Lung (tissue), 12 donors: ENCODE data around the gene OR2A12. TPM values are rescaled to one million over a fixed set of nuclear protein-coding genes. Genes with fewer than 3 reads are reported as not detected.
"Not testable (repeated sequence)": the region's sequence is repeated elsewhere in the genome, so short reads cannot be mapped to it uniquely, and the experiment has no call there.

ENCODE experiments used
- ATAC-seq: fragments of 200-7000 bp; cut with Tn5 transposase; one replicate; pipeline ENCODE4 v1.9.1; 2020; ENCODE audit warnings: moderate number of reproducible peaks; ENCODE audit not compliant: insufficient read depth, low FRiP score
- DNase-seq, 3 donors: peaks; one replicate each; pipeline ENCODE4 v3.0.0-alpha.2; 2013 to 2017
- H3K27ac ChIP-seq, 2 donors: one replicate each; pipeline ENCODE4 v1.5.1; 2013; ENCODE audit warnings: mild to moderate bottlenecking in 2 of 2, moderate library complexity in 2 of 2, control low read depth in 1 of 2, inconsistent platforms in 1 of 2, low read depth in 1 of 2, low read length in 1 of 2
- H3K27me3 ChIP-seq, 3 donors: one replicate each; pipeline ENCODE4 v1.5.1; 2013; ENCODE audit warnings: low read length in 2 of 3; ENCODE audit not compliant: control insufficient read depth in 3 of 3, insufficient read depth in 3 of 3
- H3K36me3 ChIP-seq, 4 donors: one replicate each; pipeline ENCODE4 v1.5.1; 2013; ENCODE audit warnings: low read length in 4 of 4, mild to moderate bottlenecking in 1 of 4, moderate library complexity in 1 of 4; ENCODE audit not compliant: control insufficient read depth in 4 of 4, insufficient read depth in 4 of 4
- H3K4me1 ChIP-seq, 5 donors: one replicate each; pipeline ENCODE4 v1.5.1; 2013; ENCODE audit warnings: low read length in 5 of 5, mild to moderate bottlenecking in 2 of 5, moderate library complexity in 1 of 5; ENCODE audit not compliant: control insufficient read depth in 5 of 5, insufficient read depth in 5 of 5
- H3K4me3 ChIP-seq: one replicate; pipeline ENCODE4 v1.5.1; 2013; ENCODE audit warnings: mild to moderate bottlenecking, control low read depth, moderate library complexity
- H3K9ac ChIP-seq, 2 donors: one replicate each; pipeline ENCODE4 v1.5.1; 2013; ENCODE audit warnings: low read length in 2 of 2, control low read depth in 1 of 2; ENCODE audit not compliant: insufficient read depth in 1 of 2
- H3K9me3 ChIP-seq, 4 donors: one replicate each; pipeline ENCODE4 v1.5.1; 2013; ENCODE audit warnings: low read length in 3 of 4, mild to moderate bottlenecking in 1 of 4, moderate library complexity in 1 of 4; ENCODE audit not compliant: control insufficient read depth in 4 of 4, insufficient read depth in 3 of 4
- WGBS, 2 donors: extraction: QIAGEN DNeasy Blood & Tissue Kit; methylation state at CpG; one replicate each; pipeline ENCODE4 v1.1.7; 2013; 5-methylcytosine and 5-hydroxymethylcytosine counted together
- polyA plus RNA-seq, 2 donors: library from polyadenylated mRNA; stranded (reverse); fragments of 200-250 nt; gene quantifications; one replicate each; pipeline ENCODE4 v1.2.1, GENCODE V29; 2013
- total RNA-seq, 2 donors: library from RNA; depleted of rRNA in 1 of 2; stranded (reverse); fragments of >200 nt in 1 of 2; gene quantifications; one replicate each; pipeline ENCODE4 v1.2.1, GENCODE V29; 2014 to 2021
- TF ChIP-seq, protein P1 (sequence below): IDR thresholded peaks from 2 replicates; pipeline ENCODE4 v1.5.1; 2012; ENCODE audit warnings: mild to moderate bottlenecking; ENCODE audit errors: control extremely low read depth, extremely low read depth
- donor health status: control.
- donor health status: control.
- donor health status: Bipolar disorder and iron deficiency.
- donor health status: healthy.
- donor health status: DM: yes; HTN: yes; CAD: no.

Gene OR2A12
- total and polyA plus RNA-seq, 4 donors: 0.06 TPM; not detected in 3

DNA sequence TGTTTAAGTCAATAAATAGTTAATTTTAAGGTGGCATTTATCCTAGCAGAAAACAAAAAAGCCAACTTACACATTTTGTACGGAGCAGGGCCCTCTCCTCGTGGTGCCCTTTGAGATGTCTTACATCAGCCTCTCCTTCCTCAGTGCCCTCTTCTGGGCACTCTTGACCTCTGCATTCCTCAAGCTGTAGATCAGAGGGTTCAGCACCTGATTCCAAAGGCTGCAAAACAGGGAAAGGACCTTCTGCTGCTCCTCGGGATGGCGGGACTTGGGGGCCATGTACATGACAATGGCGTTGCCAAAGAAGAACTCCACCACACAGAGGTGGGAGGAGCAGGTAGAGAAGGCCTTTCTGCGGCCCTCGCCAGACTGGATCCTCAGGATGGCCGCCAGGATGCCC lies 32.3 kb downstream of the OR2A12 start:
- Histone ChIP-seq H3K9me3 (peaks cover 0 to 2% (median 0%) of the 10 kb centered on the region in 4 donors), H3K27ac (no peak overlapping the region), H3K4me3 (no peak overlapping the region), H3K36me3 (no peaks in the 10 kb centered on the region), H3K9ac (no peak overlapping the region), H3K4me1 (peaks cover 0 to 15% (median 0%) of the 10 kb centered on the region in 5 donors), H3K27me3 (peaks cover 0 to 25% (median 0%) of the 10 kb centered on the region in 3 donors)
- DNase-seq (no peak), ATAC-seq (no peak)
- whole genome bisulfite sequencing, 2 donors: 70 to 90% methylated on average over 8 of the region's 8 CpGs
- TF ChIP-seq, protein P1, sequence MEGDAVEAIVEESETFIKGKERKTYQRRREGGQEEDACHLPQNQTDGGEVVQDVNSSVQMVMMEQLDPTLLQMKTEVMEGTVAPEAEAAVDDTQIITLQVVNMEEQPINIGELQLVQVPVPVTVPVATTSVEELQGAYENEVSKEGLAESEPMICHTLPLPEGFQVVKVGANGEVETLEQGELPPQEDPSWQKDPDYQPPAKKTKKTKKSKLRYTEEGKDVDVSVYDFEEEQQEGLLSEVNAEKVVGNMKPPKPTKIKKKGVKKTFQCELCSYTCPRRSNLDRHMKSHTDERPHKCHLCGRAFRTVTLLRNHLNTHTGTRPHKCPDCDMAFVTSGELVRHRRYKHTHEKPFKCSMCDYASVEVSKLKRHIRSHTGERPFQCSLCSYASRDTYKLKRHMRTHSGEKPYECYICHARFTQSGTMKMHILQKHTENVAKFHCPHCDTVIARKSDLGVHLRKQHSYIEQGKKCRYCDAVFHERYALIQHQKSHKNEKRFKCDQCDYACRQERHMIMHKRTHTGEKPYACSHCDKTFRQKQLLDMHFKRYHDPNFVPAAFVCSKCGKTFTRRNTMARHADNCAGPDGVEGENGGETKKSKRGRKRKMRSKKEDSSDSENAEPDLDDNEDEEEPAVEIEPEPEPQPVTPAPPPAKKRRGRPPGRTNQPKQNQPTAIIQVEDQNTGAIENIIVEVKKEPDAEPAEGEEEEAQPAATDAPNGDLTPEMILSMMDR: no peak

GRCh38 chr7:144122876-144123275 lies 36.8 kb downstream of the OR2A12 start, which contains the start of gene OR2A14:
Gene OR2A14 (plus strand): TSS chr7:144123176. CDS start chr7:144129113, 5,937 bp downstream.
- TF ChIP-seq, protein P1: no peak
- Histone ChIP-seq H3K9me3 (peaks cover 0 to 2% (median 0%) of the 10 kb centered on the region in 4 donors), H3K27ac (no peak within 1 kb of the TSS), H3K4me3 (no peak within 1 kb of the TSS), H3K4me1 (peaks cover 0 to 7% (median 0%) of the 10 kb centered on the region in 5 donors), H3K36me3 (no peaks in the 10 kb centered on the region), H3K27me3 (peaks cover 0 to 12% (median 0%) of the 10 kb centered on the region in 3 donors), H3K9ac (no peak within 1 kb of the TSS)
- ATAC-seq: no peak
- DNase-seq: no peak
- 84 to 93% methylated on average over 1 of the region's 1 CpG for WGBS, 2 donors

- peak; percentile 80 to 88 (median 84) for DNase-seq
- Histone ChIP-seq H3K36me3 (no peaks in the 10 kb centered on the region), H3K9ac (no peak overlapping the region), H3K4me1 (peaks cover 0 to 7% (median 0%) of the 10 kb centered on the region in 5 donors), H3K9me3 (no peaks in the 10 kb centered on the region), H3K27me3 (peaks cover 0 to 18% (median 0%) of the 10 kb centered on the region in 3 donors), H3K4me3 (no peak overlapping the region), H3K27ac (no peak overlapping the region)
- TF ChIP-seq, protein P1: peak; percentile 74
- 44 to 50% methylated on average over 6 of the region's 6 CpGs for WGBS, 2 donors
- ATAC-seq: peak; percentile 95
Measured at GRCh38 chr7:144127714-144128334, 41.7 kb downstream of the OR2A12 start.

GRCh38 chr7:144129601-144130000 lies 43.5 kb downstream of the OR2A12 start:
- not testable (repeated sequence) for DNase-seq, H3K9ac ChIP-seq, ATAC-seq, H3K4me1 ChIP-seq, H3K36me3 ChIP-seq, H3K27ac ChIP-seq, H3K4me3 ChIP-seq, H3K9me3 ChIP-seq
- WGBS, 2 donors: 93 to 94% methylated on average over 9 of the region's 9 CpGs
- peaks cover 0 to 13% (median 0%) of the 10 kb centered on the region in 3 donors for H3K27me3 ChIP-seq
